Gastrocnemius medialis (tissue), 4 donors: ENCODE data around the gene SPATA12.

Experiments
- POLR2A ChIP-seq, 2 donors: fragments of 450-650 bp; IDR thresholded peaks; one replicate each; pipeline ENCODE4 v1.6.1; 2017; ENCODE audit warnings: antibody characterized with exemption in 2 of 2, mild to moderate bottlenecking in 2 of 2, moderate library complexity in 2 of 2
- TF ChIP-seq, protein P1 (sequence below), 5 experiments: fragments of 450-650 bp in 3 of 5; fragments of 200-600 bp in 2 of 5; sonication (generic) in 2 of 5; IDR thresholded peaks in 4 of 5; conservative IDR thresholded peaks in 1 of 5; 1 replicate in 4 of 5; 2 replicates in 1 of 5; pipeline ENCODE4 v1.5.1; 2016 to 2019; ENCODE audit warnings: antibody characterized with exemption in 5 of 5, mild to moderate bottlenecking in 3 of 5, moderate library complexity in 3 of 5

DNA sequence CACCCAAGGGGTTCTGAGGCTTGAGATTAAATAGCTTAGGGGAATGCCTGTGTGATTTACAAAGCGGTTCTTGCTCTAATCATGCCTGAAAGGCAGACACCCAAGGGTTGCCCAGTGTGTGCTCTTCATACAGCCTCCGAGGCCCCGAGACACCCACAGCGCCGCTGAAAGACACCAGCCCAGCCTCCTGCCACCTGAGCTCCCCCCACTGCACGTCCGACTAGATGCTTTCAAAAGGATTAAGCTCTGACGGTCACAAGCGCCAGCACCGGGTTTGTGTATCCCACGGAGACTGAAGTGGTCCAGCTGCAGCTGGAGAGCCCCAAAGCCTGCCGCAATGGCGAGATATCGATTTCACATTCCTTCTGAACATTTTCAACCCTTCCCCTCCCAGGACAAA lies 50.3 kb downstream of the SPATA12 start:
- TF ChIP-seq, protein P1, sequence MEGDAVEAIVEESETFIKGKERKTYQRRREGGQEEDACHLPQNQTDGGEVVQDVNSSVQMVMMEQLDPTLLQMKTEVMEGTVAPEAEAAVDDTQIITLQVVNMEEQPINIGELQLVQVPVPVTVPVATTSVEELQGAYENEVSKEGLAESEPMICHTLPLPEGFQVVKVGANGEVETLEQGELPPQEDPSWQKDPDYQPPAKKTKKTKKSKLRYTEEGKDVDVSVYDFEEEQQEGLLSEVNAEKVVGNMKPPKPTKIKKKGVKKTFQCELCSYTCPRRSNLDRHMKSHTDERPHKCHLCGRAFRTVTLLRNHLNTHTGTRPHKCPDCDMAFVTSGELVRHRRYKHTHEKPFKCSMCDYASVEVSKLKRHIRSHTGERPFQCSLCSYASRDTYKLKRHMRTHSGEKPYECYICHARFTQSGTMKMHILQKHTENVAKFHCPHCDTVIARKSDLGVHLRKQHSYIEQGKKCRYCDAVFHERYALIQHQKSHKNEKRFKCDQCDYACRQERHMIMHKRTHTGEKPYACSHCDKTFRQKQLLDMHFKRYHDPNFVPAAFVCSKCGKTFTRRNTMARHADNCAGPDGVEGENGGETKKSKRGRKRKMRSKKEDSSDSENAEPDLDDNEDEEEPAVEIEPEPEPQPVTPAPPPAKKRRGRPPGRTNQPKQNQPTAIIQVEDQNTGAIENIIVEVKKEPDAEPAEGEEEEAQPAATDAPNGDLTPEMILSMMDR (IDR thresholded peaks at IDR 0.05 in 4 of 5, conservative IDR thresholded peaks at IDR 0.05 in 1 of 5), result no peak
- no peak for TF ChIP-seq POLR2A (IDR thresholded peaks at IDR 0.05)
